B cell (primary cell): Measurements from ENCODE around the gene CRYBG3.

ENCODE experiments used
- CTCF ChIP-seq: fragments of 200-600 bp; IDR thresholded peaks from one replicate; pipeline ENCODE4 v1.8.0; 2022; ENCODE audit warnings: antibody characterized with exemption, mild to moderate bottlenecking
- EZH2 ChIP-seq: IDR thresholded peaks from 2 replicates; pipeline ENCODE4 v1.6.1; 2012; ENCODE audit warnings: borderline replicate concordance, low read depth, mild to moderate bottlenecking, moderate library complexity, low read length; ENCODE audit not compliant: insufficient read depth, poor library complexity, severe bottlenecking

GRCh38 chr3:97960551-97960950 lies 138.7 kb downstream of the CRYBG3 start:
- TF ChIP-seq CTCF (no peak), EZH2 (no peak)
